Measurements from ENCODE around the gene IGF1R.

The IGF1R gene

GRCh38 chr15:98815207-98815606 is 166.9 kb downstream of the IGF1R start:
- Histone ChIP-seq H3K9ac (ENCODE audit: low read depth, low read length) (no peak overlapping the region), H3K4me3 (ENCODE audit: low read depth, low read length) (no peak overlapping the region), H3K27me3 (ENCODE audit: control insufficient read depth, insufficient read depth, low read length) (no peaks in the 10 kb centered on the region), H3K36me3 (ENCODE audit: control insufficient read depth, insufficient read depth, low read length) (no peaks in the 10 kb centered on the region), H3K4me1 (ENCODE audit: control insufficient read depth, insufficient read depth, low read length) (peaks cover 15% of the 10 kb centered on the region), H3K9me3 (ENCODE audit: control insufficient read depth, insufficient read depth, low read length) (no peaks in the 10 kb centered on the region)

- Histone ChIP-seq H3K27me3 (ENCODE audit: control insufficient read depth, insufficient read depth, low read length) (no peaks in the 10 kb centered on the region), H3K9me3 (ENCODE audit: control insufficient read depth, insufficient read depth, low read length) (no peaks in the 10 kb centered on the region), H3K9ac (ENCODE audit: low read depth, low read length) (no peak overlapping the region), H3K36me3 (ENCODE audit: control insufficient read depth, insufficient read depth, low read length) (no peaks in the 10 kb centered on the region), H3K4me3 (ENCODE audit: low read depth, low read length) (no peak overlapping the region), H3K4me1 (ENCODE audit: control insufficient read depth, insufficient read depth, low read length) (peaks cover 27% of the 10 kb centered on the region)
Measured at GRCh38 chr15:98817745-98818144, 169.4 kb downstream of the IGF1R start.

- H3K9ac ChIP-seq (ENCODE audit: low read depth, low read length): no peak overlapping the region
Measured at GRCh38 chr15:98823012-98823458, 174.7 kb downstream of the IGF1R start.

GRCh38 chr15:98823616-98824015 is 175.3 kb downstream of the IGF1R start:
- H3K9me3 ChIP-seq (ENCODE audit: control insufficient read depth, insufficient read depth, low read length): no peaks in the 10 kb centered on the region
- H3K9ac ChIP-seq (ENCODE audit: low read depth, low read length): no peak overlapping the region
- no peaks in the 10 kb centered on the region for H3K27me3 ChIP-seq (ENCODE audit: control insufficient read depth, insufficient read depth, low read length)
- peaks cover 43% of the 10 kb centered on the region for H3K4me1 ChIP-seq (ENCODE audit: control insufficient read depth, insufficient read depth, low read length)
- H3K36me3 ChIP-seq (ENCODE audit: control insufficient read depth, insufficient read depth, low read length): no peaks in the 10 kb centered on the region
- H3K4me3 ChIP-seq (ENCODE audit: low read depth, low read length): no peak overlapping the region

More at GRCh38 chr15:98823012-98823458, 174.7 kb downstream of the IGF1R start:
- H3K27me3 ChIP-seq (ENCODE audit: control insufficient read depth, insufficient read depth, low read length): no peaks in the 10 kb centered on the region
- peaks cover 39% of the 10 kb centered on the region for H3K4me1 ChIP-seq (ENCODE audit: control insufficient read depth, insufficient read depth, low read length)
- no peaks in the 10 kb centered on the region for H3K36me3 ChIP-seq (ENCODE audit: control insufficient read depth, insufficient read depth, low read length)
- H3K9me3 ChIP-seq (ENCODE audit: control insufficient read depth, insufficient read depth, low read length): no peaks in the 10 kb centered on the region
- H3K4me3 ChIP-seq (ENCODE audit: low read depth, low read length): no peak overlapping the region

GRCh38 chr15:98824595-98824994 is 176.3 kb downstream of the IGF1R start:
- H3K9me3 ChIP-seq (ENCODE audit: control insufficient read depth, insufficient read depth, low read length): no peaks in the 10 kb centered on the region
- no peak overlapping the region for H3K9ac ChIP-seq (ENCODE audit: low read depth, low read length)
- H3K27me3 ChIP-seq (ENCODE audit: control insufficient read depth, insufficient read depth, low read length): no peaks in the 10 kb centered on the region
- H3K36me3 ChIP-seq (ENCODE audit: control insufficient read depth, insufficient read depth, low read length): no peaks in the 10 kb centered on the region
- H3K4me3 ChIP-seq (ENCODE audit: low read depth, low read length): no peak overlapping the region
- peaks cover 43% of the 10 kb centered on the region for H3K4me1 ChIP-seq (ENCODE audit: control insufficient read depth, insufficient read depth, low read length)

- H3K27me3 ChIP-seq (ENCODE audit: control insufficient read depth, insufficient read depth, low read length): no peaks in the 10 kb centered on the region
- H3K9ac ChIP-seq (ENCODE audit: low read depth, low read length): no peak overlapping the region
- no peak overlapping the region for H3K4me3 ChIP-seq (ENCODE audit: low read depth, low read length)
- H3K9me3 ChIP-seq (ENCODE audit: control insufficient read depth, insufficient read depth, low read length): peaks cover 4% of the 10 kb centered on the region
- H3K4me1 ChIP-seq (ENCODE audit: control insufficient read depth, insufficient read depth, low read length): peaks cover 35% of the 10 kb centered on the region
- H3K36me3 ChIP-seq (ENCODE audit: control insufficient read depth, insufficient read depth, low read length): no peaks in the 10 kb centered on the region
Measured at GRCh38 chr15:98826658-98827057, 178.3 kb downstream of the IGF1R start.

- H3K36me3 ChIP-seq (ENCODE audit: control insufficient read depth, insufficient read depth, low read length): no peaks in the 10 kb centered on the region
- no peaks in the 10 kb centered on the region for H3K27me3 ChIP-seq (ENCODE audit: control insufficient read depth, insufficient read depth, low read length)
- H3K9me3 ChIP-seq (ENCODE audit: control insufficient read depth, insufficient read depth, low read length): peaks cover 4% of the 10 kb centered on the region
- no peak overlapping the region for H3K9ac ChIP-seq (ENCODE audit: low read depth, low read length)
- peaks cover 30% of the 10 kb centered on the region for H3K4me1 ChIP-seq (ENCODE audit: control insufficient read depth, insufficient read depth, low read length)
- no peak overlapping the region for H3K4me3 ChIP-seq (ENCODE audit: low read depth, low read length)
Measured at GRCh38 chr15:98827217-98827616, 178.9 kb downstream of the IGF1R start.

GRCh38 chr15:98830034-98830634 is 181.8 kb downstream of the IGF1R start:
- peaks cover 16% of the 10 kb centered on the region for H3K4me1 ChIP-seq (ENCODE audit: control insufficient read depth, insufficient read depth, low read length)
- H3K9ac ChIP-seq (ENCODE audit: low read depth, low read length): no peak overlapping the region
- peaks cover 4% of the 10 kb centered on the region for H3K9me3 ChIP-seq (ENCODE audit: control insufficient read depth, insufficient read depth, low read length)
- H3K27me3 ChIP-seq (ENCODE audit: control insufficient read depth, insufficient read depth, low read length): no peaks in the 10 kb centered on the region
- H3K36me3 ChIP-seq (ENCODE audit: control insufficient read depth, insufficient read depth, low read length): no peaks in the 10 kb centered on the region
- H3K4me3 ChIP-seq (ENCODE audit: low read depth, low read length): no peak overlapping the region

- Histone ChIP-seq H3K9me3 (ENCODE audit: control insufficient read depth, insufficient read depth, low read length) (peaks cover 3% of the 10 kb centered on the region), H3K27me3 (ENCODE audit: control insufficient read depth, insufficient read depth, low read length) (no peaks in the 10 kb centered on the region), H3K4me3 (ENCODE audit: low read depth, low read length) (no peak overlapping the region), H3K36me3 (ENCODE audit: control insufficient read depth, insufficient read depth, low read length) (no peaks in the 10 kb centered on the region), H3K9ac (ENCODE audit: low read depth, low read length) (no peak overlapping the region), H3K4me1 (ENCODE audit: control insufficient read depth, insufficient read depth, low read length) (no peaks in the 10 kb centered on the region)
Measured at GRCh38 chr15:98834976-98835375, 186.6 kb downstream of the IGF1R start.

GRCh38 chr15:98835876-98836275 is 187.5 kb downstream of the IGF1R start:
- H3K4me1 ChIP-seq (ENCODE audit: control insufficient read depth, insufficient read depth, low read length): no peaks in the 10 kb centered on the region
- no peaks in the 10 kb centered on the region for H3K9me3 ChIP-seq (ENCODE audit: control insufficient read depth, insufficient read depth, low read length)
- no peaks in the 10 kb centered on the region for H3K36me3 ChIP-seq (ENCODE audit: control insufficient read depth, insufficient read depth, low read length)
- H3K27me3 ChIP-seq (ENCODE audit: control insufficient read depth, insufficient read depth, low read length): no peaks in the 10 kb centered on the region
- H3K9ac ChIP-seq (ENCODE audit: low read depth, low read length): no peak overlapping the region
- no peak overlapping the region for H3K4me3 ChIP-seq (ENCODE audit: low read depth, low read length)

- Histone ChIP-seq H3K4me3 (ENCODE audit: low read depth, low read length) (no peak overlapping the region), H3K9ac (ENCODE audit: low read depth, low read length) (no peak overlapping the region), H3K36me3 (ENCODE audit: control insufficient read depth, insufficient read depth, low read length) (no peaks in the 10 kb centered on the region), H3K9me3 (ENCODE audit: control insufficient read depth, insufficient read depth, low read length) (no peaks in the 10 kb centered on the region), H3K27me3 (ENCODE audit: control insufficient read depth, insufficient read depth, low read length) (no peaks in the 10 kb centered on the region), H3K4me1 (ENCODE audit: control insufficient read depth, insufficient read depth, low read length) (peaks cover 11% of the 10 kb centered on the region)
Measured at GRCh38 chr15:98838387-98839259, 190.3 kb downstream of the IGF1R start.

GRCh38 chr15:98840053-98840452 is 191.7 kb downstream of the IGF1R start:
- Histone ChIP-seq H3K36me3 (ENCODE audit: control insufficient read depth, insufficient read depth, low read length) (no peaks in the 10 kb centered on the region), H3K9ac (ENCODE audit: low read depth, low read length) (no peak overlapping the region), H3K27me3 (ENCODE audit: control insufficient read depth, insufficient read depth, low read length) (no peaks in the 10 kb centered on the region), H3K4me1 (ENCODE audit: control insufficient read depth, insufficient read depth, low read length) (peaks cover 20% of the 10 kb centered on the region), H3K4me3 (ENCODE audit: low read depth, low read length) (no peak overlapping the region), H3K9me3 (ENCODE audit: control insufficient read depth, insufficient read depth, low read length) (no peaks in the 10 kb centered on the region)
